ENCODE results near the gene IL1B.

The IL1B gene

DNA sequence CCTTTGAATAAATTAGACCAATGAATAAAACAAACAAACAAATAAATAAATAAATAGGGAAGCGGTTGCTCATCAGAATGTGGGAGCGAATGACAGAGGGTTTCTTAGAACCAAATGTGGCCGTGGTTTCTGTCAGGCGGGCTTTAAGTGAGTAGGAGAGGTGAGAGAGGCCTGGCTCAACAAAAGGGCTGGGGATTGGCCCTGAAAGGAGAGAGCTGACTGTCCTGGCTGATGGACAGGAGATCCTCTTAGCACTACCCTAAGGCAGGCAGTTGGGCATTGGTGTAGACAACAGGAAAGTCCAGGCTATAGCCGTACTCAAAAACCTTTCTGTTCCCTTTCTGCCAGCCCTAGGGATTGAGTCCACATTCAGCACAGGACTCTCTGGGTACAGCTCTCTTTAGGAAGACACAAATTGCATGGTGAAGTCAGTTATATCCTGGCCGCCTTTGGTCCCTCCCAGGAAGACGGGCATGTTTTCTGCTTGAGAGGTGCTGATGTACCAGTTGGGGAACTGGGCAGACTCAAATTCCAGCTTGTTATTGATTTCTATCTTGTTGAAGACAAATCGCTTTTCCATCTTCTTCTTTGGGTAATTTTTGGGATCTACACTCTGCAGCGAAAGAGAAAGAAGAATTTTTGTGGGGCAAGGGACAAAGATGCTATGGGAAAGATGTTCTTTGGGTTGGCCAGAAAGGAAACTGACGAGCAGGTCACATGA lies 6.5 kb downstream of the IL1B start:
- DNase-seq (ENCODE audit: low read depth in 2 of 2) = no peak

DNA sequence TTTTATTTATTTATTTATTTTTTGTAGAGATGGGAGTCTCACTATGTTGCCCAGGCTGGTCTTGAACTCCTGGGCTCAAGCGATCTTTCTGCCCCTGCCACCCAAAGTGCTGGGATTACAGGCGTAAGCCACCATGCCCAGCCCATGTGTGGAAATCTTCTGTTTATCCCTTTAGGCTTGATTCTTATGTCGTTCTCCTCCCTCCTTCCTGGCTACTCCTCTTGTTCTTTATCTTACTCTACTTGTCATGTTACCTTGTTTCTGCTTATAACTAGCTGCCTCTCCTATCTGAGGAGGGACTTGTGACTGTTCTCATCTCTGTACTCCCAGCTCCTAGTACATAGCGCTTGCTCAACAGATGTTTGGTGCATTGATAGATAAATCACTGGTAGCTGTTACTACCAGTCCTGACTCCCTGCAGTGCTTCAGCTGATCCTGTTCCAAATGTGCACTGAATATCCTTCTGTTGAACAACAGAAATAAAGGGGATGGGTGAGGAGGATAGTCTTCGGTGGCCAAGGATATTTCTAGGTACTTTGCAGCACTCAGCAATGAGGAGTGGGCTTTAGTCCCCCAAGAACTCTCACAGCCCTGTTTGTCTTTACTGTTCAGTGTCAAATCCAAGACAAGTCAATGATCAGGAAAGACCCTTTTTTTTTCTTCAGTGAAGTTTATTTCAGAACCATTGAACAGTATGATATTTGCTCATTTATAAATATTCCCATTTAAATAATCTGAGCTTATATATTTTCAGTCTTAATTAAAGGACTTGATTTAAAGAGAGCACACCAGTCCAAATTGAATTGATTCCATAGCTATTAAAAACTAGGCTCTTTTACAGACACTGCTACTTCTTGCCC lies 7.2 kb downstream of the IL1B start:
- no peak for DNase-seq (ENCODE audit: low read depth in 2 of 2)

DNA sequence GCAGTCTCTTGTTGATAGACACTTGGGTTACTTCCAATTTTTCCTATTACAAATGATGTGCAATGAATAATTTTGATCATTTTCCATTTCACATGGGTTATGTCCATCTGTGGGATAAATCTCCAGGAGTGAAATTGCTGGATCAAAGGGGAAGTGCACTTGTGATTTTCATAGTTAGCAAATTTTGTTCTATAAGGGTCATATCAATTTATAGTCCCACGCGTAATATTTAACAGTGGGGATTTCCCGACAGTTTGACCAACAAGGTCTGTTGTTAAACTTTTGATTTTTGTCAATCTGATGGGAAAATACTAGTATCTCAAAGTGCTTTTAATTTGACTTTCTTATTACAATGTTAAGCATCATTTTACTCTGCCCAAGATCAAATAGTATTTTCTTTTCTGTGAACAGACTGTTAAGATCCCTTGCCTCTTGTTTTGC lies 8.3 kb downstream of the IL1B start:
- no peak for DNase-seq (ENCODE audit: low read depth in 2 of 2)

DNA sequence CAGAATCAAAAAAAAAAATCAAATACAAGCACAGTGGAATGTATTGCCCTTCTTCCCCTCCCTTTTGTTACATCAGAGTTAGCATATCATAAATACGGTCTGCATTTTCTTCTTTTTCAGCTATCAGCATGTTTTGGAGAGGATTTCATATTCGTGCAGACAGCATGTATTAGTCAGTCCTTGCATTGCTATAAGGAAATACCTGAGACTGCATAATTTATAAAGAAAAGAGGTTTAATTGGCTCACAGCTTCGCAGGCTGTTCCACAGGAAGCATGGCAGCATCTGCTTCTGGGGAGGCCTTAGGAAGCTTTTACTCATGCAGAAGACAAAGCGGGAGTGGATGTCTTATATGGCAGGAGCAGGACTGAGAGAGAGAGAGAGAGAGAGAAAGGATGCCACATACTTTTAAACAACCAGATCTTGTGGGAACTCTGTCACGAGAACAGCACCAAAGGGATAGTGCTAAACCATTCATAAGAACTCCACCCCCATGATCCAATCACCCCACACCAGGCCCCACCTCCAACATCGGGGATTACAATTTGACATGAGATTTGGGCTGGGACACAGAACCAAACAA lies 8.9 kb downstream of the IL1B start:
- DNase-seq (ENCODE audit: low read depth in 2 of 2) = no peak

DNA sequence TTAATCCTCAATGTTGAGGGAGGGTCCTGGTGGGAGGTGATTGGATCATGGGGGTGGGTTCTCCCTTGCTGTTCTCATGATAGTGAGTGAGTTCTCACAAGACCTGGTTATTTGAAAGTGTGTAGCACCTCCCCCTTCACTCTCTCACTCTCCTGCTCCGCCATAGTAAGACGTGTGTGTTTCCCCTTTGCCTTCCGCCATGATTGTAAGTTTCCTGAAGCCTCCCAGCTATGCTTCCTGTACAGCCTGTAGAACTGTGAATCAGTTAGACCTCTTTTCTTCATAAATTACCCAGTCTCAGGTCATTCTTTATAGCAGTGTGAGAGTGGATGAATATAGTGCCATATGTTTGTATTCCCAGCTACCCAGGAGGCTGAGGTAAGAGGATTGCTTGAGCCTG lies 9.6 kb downstream of the IL1B start:
- DNase-seq (ENCODE audit: low read depth in 2 of 2) = no peak

DNA sequence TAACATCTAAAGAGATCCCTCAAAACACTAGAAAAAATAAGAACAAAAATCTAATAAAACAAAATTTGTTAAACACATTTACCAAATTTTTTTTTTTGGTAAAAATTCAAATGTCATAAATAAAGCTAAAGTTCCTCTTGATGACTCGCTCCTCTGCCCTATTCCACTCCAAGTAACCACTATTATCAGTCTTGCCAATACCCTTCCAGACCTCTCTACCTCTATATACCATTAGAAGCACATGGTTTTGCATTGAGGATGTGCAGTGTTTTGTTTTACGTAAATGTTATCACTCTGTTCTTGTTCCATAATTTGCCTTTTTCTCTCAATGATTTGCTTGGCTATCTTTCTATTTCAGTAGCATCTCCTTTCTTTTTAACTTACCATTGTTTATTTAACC lies 10.9 kb downstream of the IL1B start:
- DNase-seq (ENCODE audit: low read depth in 2 of 2) = no peak

DNA sequence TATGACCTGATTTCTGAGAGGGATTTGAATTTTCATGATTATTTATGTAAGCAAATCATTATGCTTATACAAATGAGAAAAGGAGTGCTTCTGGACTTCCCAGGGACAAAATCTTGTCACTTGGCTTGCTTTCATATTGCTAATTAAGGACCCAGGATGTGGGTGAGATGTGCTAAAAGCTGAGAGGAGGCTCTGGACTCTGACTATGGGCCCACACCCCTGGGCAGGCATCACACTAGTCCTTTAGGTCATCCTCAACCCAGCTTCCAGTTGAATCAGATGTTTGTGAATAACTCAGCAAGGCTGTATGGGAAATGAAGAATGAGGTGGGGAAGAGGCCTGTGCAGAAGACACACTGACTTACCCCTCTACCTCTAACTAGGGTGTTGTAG lies 11.9 kb downstream of the IL1B start:
- no peak for DNase-seq (ENCODE audit: low read depth in 2 of 2)

DNA sequence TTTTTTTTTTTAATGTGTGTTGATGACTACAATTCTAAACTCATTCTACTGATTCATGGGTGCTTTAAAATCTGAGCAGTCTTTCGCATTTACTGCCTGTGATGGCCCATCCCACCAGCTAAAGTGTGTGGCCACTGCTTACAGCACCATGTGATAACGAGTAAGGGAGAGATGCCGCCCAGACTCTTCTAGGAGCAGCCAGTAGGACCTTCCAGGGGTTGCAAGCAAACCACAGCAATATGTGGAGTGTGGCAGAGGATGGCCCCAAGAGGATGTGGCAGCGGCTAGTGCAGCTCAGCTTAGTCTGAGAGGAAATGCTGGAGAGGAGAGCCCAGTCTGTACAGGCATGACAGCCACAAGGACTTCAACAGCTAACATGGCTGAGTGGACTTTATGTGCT lies 14.9 kb downstream of the IL1B start:
- DNase-seq (ENCODE audit: low read depth in 2 of 2) = no peak

DNA sequence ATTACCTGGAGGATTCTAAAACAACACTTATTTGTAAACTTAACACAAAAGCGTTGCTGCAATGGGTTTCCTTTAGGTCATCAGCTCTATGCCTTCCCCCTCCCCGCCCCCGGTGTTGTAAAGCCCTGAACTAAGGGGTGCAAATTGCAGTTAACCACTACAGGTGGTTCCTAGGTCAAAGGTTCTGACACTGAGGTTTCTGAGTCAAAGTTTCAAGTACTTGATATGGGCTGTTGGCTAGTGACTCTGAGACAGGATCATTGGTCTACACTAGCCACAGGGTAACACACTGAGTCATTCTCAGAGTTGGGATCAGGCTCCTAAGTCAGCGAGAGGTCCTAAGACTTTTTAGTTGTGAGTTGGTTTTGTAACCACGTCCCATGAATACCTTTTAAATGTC lies 15.4 kb downstream of the IL1B start:
- no peak for DNase-seq (ENCODE audit: low read depth in 2 of 2)

DNA sequence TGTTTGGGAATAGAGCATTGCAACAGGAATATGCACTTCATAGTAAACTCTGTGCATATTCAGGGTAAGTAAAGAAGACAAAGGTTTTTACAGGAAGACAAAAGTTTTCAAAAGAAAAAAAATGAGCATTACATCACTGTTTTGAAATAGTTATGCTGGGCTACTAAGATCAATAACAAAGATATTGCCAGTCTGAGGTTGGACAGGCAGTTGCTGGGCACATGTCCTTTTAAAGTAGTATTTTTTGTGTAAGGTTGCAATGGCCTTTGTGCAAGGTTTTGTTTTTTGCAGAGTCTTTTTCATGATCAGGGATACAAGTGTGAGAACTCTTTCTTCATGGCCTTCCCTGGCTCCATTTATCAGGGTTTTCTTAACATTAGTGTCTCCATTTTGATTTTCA lies 16.2 kb downstream of the IL1B start:
- no peak for DNase-seq (ENCODE audit: low read depth in 2 of 2)

DNA sequence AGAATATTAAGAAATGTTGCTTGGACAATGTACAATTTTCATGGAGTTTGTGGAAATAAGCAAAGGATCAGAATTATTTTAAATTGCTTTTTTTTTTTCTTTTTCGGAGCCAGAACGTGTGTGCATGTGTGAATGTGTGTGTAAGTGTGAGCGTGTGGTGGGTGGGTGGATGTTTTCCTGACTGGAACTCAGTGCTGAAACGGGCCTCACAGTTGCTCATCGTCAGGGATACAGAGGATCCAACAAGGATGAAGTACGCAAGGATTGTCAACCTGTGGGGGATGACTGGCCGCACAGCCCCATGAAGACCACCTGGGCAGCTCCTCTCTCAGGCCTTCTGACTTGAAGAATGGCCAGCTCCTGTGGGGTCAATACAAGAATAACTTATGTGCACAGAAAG lies 17.5 kb downstream of the IL1B start:
- DNase-seq (ENCODE audit: low read depth in 2 of 2) = no peak

DNA sequence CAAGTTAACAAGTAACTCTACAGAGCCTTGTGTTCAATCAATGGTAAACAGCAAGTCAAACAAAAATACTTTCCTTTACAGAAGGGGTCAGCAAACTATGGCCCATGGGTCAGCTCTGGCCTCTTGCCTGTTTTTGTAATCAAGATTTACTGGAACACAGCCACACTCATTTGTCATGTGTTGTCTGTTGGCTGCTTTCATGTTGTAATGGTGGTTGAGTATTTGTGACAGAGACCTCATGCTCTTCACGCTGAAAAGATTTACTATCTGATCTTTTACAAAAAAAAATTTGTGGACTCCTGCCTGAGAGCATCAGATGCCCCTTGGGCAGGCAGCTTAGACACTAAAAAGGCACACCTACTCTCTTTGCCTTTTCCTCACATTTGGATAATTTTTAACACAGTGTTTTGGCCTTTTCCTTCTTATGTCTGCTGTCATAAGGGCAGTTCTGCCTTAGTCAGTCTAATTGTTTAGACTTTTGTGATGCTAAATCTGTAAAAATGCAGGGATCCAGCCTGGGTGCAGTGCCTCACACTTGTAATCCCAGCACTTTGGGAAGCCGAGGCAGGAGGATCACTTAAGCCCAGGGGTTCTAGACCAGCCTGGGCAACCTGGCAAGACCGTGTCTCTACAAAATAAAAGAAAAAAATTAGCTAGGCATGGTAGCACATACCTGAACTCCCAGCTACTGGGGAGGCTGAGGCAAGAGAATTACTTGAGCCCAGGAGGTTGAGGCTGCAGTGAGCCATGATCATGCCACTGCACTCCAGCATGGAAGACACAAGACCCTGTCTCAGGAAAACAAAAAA lies 18.3 kb downstream of the IL1B start:
- DNase-seq (ENCODE audit: low read depth in 2 of 2) = no peak

DNA sequence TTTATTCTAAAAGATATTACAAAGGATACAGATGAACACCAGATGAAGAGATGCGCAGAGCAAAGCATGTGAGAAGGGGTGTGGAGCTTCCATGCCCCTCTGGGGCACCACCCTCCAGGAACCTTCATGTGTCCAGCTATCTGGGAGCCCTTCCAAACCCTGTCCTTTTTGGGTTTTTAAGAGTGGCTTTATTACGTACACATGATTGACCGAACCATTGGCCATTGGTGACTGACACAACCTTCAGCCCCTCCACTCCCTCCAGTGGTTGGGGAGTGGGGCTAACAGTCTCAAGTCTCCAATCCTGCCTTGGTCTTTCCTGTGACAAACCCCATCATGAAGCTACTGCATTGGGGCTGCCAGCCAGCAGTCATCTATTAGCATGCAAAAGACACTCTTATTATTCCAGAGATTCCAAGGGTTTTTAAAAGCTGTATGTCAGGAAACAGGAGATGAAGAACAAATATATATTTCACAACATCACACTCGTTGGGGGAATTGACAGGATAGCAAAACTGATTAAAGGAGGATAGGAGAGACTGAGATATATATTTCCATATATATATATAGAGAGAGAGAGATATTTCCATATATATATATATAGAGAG lies 19.4 kb downstream of the IL1B start:
- DNase-seq (ENCODE audit: low read depth in 2 of 2) = no peak

DNA sequence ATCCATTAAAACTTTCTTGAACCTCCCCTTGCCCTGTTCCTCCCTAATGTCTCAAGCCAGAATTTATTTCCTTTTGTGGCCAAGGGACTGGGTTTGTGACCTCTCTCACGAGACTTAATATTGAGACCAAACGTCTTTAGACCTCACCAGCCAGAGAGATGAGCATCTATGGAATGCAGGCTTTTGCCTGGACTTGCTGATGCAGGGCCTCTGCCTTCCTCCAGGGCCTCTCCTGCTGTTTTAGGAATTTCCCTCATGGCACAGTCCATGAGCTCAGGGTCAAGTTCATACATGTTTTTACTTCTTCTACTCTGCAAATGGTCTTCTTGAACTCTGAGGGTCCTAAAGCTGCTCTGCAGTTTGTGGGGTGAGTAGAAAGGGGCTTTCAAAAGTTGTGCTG lies 22.3 kb downstream of the IL1B start:
- DNase-seq (ENCODE audit: low read depth in 2 of 2) = no peak

DNA sequence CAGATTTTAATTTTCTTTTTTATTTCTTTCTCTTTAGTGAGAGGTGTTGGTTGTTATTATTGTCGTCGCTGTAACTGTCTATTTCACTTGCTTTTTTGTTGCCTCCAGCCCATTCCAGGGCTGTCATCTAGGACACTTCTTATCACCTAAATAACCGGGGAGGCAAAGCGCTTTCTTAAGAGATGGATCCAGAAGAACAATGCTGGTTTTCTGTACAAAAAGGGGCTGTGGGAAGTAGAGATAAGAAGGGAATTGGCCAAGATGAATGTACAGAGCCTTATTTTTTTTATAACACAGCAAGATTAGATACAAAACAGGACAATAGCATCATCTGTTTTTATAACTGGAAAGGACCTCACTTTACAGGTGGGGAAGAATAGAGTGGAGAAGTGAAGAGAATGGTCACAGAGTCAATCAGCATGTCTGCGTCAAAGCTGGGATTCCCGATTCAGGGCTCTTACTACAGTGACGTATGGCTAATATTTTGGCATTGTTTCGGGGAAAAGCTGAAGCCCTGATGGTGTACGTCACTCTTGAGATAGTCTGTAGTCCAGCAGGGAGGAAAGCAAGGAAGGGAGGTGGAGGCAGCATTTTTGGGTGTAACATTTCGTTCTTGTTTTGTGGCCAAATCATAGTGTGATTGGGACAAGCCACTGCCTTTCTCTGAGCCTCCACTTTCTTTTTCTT lies 23.2 kb downstream of the IL1B start:
- DNase-seq (ENCODE audit: low read depth in 2 of 2) = no peak

DNA sequence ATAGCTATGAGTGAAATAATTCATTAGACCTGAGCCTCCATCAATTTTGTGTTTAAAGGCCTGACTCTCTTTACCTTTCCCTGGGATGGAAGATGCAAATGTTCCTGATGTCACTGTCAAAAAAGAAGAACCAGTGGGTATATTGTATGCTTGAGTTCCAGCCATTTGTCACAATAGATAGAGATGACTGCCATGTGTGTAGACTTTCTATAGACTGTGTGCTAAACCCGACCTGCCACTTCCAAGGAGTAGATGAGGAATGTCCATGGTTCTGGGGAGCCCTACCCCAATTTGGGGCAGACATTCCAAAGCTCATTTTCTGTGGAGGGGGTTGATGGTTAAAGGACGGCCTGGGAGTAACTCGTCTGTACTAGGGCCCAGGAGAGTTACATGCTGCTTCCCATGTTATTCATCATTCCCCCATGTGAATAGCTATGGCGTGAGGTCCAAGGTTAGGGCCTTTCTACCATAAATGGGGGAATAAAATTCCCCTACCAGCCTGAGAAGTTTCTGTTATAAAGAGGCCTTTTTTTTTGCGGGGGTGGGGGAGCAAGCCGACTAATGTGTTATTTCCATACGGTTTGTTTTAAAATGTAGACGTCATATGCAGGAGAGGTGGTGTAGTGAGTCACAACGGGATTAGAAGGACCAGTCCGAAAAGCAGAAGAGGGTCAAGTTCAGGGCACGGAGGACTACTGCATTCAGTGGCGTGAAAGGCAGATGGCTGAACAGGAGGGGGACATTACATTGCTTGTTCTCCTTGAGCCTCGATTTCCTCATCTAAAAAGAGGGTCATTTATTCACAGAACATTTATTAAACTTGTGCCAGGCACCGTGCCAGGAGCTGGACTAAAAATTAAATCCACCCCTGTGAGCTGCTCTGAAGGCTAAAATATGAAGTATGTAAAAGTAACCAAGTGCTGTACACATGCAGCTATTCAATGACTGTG lies 24.0 kb downstream of the IL1B start:
- DNase-seq (ENCODE audit: low read depth in 2 of 2) = no peak

DNA sequence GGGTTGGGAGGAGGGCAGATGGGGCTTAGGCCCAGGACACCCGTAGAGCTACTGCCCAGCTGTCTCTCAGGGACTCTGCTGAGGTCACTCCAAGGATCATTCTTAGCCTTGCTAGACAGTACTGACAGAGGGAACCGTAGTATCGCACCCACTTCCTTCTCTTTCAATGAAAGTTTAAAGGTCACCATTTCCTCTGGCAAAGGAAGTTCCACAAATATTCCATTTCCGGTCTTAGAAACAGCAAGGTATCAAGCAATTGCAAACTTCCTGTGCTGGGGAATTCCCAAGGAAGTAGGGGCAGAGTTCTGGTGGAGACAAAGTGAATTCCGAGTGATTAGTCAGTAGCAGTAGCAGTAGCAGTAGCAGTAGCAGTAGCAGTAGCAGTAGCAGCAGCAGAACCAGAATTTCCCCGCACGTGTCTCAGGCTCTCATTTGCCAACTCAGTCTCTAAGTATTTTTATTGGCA lies 24.7 kb downstream of the IL1B start:
- DNase-seq (ENCODE audit: low read depth in 2 of 2) = no peak

DNA sequence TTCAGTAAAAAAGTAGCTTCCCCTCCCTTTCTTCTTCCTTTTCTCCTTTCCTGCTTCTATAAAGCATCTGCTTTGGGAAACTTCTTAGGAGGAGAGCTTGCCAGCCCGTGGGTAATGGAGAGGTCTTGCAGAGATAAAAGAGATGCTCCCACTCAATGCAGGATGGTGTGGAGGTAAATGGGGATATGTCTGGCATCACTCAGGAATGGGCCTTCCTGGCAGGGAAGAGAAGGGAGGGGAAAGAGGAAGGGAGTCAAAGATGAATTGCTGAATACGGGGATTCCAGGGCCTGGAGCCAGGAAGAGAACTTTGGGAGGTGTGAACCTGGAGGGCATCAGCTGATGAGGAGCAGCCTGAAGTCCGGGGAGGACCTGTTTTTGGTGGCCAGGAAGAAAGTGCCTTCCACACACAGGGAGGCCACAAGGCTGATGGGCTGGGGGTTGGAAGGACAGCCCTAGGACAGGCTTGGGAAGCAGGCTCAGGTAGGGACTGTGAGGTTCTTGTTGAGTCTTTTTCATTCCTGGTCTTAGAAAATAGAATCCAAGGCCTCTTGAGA lies 25.2 kb downstream of the IL1B start:
- DNase-seq (ENCODE audit: low read depth in 2 of 2) = no peak

DNA sequence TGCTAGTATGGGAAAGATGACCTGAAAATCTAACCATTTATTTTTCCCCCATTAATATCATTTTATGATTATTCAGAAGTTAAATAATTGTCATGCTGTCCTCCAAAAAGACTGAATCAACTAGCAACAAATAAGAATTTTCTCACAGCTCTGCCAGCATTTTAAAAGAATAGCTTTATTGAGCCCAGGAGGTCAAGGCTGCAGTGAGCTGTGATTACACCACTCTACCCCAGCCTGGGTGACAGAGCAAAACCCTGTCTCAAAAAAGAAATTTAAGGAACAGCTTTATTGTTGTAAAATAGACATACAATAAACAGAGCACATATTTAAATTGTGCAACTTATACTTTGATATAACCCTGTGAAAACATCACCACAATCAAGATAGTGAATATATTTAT lies 27.5 kb downstream of the IL1B start:
- no peak for DNase-seq (ENCODE audit: low read depth in 2 of 2)

Measured in stimulated activated CD8-positive, alpha-beta memory T cell treated with anti-CD3 and anti-CD28 coated beads, Interleukin-2, amount 100 ng/mL, for 1 hour (primary cell).